Measurements from ENCODE around the gene PFKFB3.

Gene PFKFB3

DNA sequence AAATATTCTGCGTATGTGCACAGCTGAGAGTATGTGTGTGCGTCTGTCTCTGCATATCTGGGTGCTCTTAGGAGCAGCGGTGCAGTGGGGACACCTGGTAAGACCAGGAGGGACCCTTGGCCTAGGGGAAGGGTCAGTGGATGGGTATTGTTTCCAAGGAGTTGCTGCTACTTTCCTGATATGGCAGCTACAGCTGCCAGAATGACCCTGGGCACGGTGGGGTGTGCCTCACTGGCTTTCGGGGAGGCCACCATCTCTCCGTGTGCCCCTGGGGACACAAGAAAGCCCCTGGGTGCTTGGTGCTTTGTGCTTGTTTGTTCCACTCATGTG, 8.6 kb downstream of the PFKFB3 start (continued):
- TF ChIP-seq, protein P1, sequence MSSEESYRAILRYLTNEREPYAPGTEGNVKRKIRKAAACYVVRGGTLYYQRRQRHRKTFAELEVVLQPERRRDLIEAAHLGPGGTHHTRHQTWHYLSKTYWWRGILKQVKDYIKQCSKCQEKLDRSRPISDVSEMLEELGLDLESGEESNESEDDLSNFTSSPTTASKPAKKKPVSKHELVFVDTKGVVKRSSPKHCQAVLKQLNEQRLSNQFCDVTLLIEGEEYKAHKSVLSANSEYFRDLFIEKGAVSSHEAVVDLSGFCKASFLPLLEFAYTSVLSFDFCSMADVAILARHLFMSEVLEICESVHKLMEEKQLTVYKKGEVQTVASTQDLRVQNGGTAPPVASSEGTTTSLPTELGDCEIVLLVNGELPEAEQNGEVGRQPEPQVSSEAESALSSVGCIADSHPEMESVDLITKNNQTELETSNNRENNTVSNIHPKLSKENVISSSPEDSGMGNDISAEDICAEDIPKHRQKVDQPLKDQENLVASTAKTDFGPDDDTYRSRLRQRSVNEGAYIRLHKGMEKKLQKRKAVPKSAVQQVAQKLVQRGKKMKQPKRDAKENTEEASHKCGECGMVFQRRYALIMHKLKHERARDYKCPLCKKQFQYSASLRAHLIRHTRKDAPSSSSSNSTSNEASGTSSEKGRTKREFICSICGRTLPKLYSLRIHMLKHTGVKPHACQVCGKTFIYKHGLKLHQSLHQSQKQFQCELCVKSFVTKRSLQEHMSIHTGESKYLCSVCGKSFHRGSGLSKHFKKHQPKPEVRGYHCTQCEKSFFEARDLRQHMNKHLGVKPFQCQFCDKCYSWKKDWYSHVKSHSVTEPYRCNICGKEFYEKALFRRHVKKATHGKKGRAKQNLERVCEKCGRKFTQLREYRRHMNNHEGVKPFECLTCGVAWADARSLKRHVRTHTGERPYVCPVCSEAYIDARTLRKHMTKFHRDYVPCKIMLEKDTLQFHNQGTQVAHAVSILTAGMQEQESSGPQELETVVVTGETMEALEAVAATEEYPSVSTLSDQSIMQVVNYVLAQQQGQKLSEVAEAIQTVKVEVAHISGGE (tag by site-specific recombination; conservative IDR thresholded peaks at IDR 0.05; ENCODE audit: low read depth) = no peak
- TF ChIP-seq ZNF19 (tag by site-specific recombination; IDR thresholded peaks at IDR 0.05; ENCODE audit: low read depth) = no peak
- TF ChIP-seq FEZF1 (tag by site-specific recombination; IDR thresholded peaks at IDR 0.05) = no peak

DNA sequence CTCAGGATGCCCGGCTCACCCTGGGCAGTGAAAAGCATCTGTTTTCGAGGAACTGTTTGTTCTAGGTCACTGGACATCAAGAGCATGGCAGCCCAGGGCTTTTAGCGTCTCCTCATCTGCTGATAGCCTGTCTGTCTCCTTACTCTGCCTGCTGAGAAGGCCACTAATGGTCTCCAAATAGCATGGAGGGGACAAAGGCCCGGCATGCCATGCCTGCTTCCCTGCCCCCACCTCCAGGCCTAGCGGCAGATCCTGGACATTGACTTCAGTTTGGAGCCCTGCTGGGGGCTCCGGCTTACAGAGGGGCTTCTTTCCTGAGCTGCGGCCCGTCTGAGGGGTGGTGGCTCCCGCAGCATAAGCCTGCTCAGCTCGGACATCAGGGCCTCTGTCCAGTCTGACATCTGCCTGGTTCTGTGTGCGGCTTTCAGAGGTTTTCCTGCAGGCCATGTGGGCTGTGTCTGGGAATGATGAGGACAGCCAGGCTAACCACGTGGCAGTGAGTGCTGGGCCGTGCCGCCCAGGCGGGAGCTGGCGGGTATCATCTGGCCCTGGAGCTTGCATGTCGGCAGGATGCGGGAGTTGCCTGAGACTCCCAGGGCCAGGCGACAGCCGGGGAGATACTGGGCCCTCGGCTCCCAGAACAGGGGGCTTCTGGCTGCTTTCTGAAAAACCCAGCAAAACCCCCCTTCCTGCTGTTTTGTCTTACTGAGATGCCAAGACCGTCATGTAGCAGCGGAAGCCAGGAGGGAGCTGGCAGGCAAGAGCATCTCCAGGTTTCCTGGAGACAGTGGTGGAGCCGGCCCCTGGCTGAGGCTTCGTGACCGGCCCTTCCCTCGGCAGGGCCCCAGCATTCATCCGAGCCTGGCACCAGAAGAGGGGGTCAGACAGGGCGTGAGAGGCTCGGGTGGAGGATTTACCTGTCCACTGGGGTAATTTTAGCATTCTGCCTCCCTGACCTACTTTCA, 9.2 kb downstream of the PFKFB3 start:
- CTCF ChIA-PET = interaction anchor here (0.8 kb wide), 1 partner anchor 190 kb away, joined by 3 read pairs; no protein-coding TSS in a partner anchor
- H3K27ac ChIP-seq (ENCODE audit: extremely low read depth, low read depth, low read length) = no peak overlapping the region
- H3K4me1 ChIP-seq (ENCODE audit: control insufficient read depth, insufficient read depth, low read length) = peaks cover 8% of the 10 kb centered on the region; the same call in 1 of the 2 replicates
- no peak overlapping the region for H3K4me3 ChIP-seq (ENCODE audit: low read depth, low read length)
- TF ChIP-seq, protein P2, sequence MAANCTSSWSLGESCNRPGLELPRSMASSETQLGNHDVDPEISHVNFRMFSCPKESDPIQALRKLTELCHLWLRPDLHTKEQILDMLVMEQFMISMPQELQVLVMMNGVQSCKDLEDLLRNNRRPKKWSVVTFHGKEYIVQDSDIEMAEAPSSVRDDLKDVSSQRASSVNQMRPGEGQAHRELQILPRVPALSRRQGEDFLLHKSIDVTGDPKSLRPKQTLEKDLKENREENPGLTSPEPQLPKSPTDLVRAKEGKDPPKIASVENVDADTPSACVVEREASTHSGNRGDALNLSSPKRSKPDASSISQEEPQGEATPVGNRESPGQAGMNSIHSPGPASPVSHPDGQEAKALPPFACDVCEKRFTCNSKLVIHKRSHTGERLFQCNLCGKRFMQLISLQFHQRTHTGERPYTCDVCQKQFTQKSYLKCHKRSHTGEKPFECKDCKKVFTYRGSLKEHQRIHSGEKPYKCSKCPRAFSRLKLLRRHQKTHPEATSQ (tag by site-specific recombination; IDR thresholded peaks at IDR 0.05) = no peak
- TF ChIP-seq MZF1 (tag by site-specific recombination; IDR thresholded peaks at IDR 0.05; ENCODE audit: borderline replicate concordance) (no peak), ZNF146 (tag by site-specific recombination; IDR thresholded peaks at IDR 0.05) (no peak), ZNF843 (tag by site-specific recombination; IDR thresholded peaks at IDR 0.05) (no peak), KLF16 (tag by site-specific recombination; IDR thresholded peaks at IDR 0.05) (no peak)
- TF ChIP-seq, protein P3, sequence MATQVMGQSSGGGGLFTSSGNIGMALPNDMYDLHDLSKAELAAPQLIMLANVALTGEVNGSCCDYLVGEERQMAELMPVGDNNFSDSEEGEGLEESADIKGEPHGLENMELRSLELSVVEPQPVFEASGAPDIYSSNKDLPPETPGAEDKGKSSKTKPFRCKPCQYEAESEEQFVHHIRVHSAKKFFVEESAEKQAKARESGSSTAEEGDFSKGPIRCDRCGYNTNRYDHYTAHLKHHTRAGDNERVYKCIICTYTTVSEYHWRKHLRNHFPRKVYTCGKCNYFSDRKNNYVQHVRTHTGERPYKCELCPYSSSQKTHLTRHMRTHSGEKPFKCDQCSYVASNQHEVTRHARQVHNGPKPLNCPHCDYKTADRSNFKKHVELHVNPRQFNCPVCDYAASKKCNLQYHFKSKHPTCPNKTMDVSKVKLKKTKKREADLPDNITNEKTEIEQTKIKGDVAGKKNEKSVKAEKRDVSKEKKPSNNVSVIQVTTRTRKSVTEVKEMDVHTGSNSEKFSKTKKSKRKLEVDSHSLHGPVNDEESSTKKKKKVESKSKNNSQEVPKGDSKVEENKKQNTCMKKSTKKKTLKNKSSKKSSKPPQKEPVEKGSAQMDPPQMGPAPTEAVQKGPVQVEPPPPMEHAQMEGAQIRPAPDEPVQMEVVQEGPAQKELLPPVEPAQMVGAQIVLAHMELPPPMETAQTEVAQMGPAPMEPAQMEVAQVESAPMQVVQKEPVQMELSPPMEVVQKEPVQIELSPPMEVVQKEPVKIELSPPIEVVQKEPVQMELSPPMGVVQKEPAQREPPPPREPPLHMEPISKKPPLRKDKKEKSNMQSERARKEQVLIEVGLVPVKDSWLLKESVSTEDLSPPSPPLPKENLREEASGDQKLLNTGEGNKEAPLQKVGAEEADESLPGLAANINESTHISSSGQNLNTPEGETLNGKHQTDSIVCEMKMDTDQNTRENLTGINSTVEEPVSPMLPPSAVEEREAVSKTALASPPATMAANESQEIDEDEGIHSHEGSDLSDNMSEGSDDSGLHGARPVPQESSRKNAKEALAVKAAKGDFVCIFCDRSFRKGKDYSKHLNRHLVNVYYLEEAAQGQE (tag by site-specific recombination; IDR thresholded peaks at IDR 0.05) = no peak
- TF ChIP-seq, protein P4, sequence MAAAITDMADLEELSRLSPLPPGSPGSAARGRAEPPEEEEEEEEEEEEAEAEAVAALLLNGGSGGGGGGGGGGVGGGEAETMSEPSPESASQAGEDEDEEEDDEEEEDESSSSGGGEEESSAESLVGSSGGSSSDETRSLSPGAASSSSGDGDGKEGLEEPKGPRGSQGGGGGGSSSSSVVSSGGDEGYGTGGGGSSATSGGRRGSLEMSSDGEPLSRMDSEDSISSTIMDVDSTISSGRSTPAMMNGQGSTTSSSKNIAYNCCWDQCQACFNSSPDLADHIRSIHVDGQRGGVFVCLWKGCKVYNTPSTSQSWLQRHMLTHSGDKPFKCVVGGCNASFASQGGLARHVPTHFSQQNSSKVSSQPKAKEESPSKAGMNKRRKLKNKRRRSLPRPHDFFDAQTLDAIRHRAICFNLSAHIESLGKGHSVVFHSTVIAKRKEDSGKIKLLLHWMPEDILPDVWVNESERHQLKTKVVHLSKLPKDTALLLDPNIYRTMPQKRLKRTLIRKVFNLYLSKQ (tag by site-specific recombination; IDR thresholded peaks at IDR 0.05; ENCODE audit: borderline replicate concordance) = no peak
- H3K36me3 ChIP-seq (ENCODE audit: control insufficient read depth in 2 of 2, insufficient read depth in 1 of 2, low read length in 2 of 2) = peaks cover 0 to 38% of the 10 kb centered on the region in 2 experiments; a peak in 2 of 3 replicates
- no peaks in the 10 kb centered on the region for H3K9me3 ChIP-seq (ENCODE audit: control insufficient read depth, insufficient read depth, low read depth, low read length)
- POLR2A ChIA-PET = interaction anchor here (0.5 to 1.7 kb wide), 3 partner anchors 9 to 56 kb away, joined by 3 to 4 read pairs (median 3); partner anchors contain the start of gene PFKFB3
